NCI-H510A treated with DMSO at 0.1 percent for 48 hours (cell line): Measurements from ENCODE around the gene PLXNA2.

Source experiments
- DNase-seq: peaks from one replicate; lab custom pipeline; 2025; lab: John Stamatoyannopoulos, UW

The PLXNA2 gene

GRCh38 chr1:208137193-208137592 lies 107.0 kb downstream of the PLXNA2 start:
- DNase-seq = peak; percentile 12

DNA sequence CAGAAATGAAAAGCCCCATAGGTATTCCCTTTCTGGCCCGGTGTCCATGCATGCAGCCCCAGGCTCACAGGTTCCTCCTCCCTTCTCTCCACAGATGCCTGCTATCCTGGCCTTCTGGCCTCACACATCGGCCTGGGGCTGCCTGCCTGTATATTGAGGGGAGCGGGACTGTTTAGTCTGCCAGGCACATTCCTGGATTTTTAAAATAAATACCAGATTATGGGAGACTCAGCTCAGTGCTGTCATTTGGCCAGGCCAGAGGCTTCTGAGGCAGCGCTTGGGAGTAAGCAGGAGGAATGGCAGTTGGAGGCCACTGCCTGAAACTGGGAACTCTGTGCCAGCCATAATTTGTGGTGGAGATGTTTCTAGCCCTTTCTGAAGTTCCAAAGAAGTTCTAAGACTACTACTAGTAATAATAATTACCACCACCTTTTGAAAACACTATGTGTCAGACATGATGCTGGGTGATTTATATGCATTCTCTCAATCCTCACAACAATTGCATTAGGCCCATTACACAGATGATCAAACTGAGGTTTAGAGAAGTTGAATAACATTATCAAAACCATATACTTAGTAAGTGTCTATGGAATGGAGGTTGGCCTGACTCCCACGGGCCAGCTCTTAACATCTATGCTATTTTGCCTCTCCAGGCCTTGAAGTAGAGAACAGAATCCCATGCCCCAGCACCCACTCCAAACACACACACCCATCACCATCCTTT lies 107.6 kb downstream of the PLXNA2 start:
- DNase-seq = no peak

DNA sequence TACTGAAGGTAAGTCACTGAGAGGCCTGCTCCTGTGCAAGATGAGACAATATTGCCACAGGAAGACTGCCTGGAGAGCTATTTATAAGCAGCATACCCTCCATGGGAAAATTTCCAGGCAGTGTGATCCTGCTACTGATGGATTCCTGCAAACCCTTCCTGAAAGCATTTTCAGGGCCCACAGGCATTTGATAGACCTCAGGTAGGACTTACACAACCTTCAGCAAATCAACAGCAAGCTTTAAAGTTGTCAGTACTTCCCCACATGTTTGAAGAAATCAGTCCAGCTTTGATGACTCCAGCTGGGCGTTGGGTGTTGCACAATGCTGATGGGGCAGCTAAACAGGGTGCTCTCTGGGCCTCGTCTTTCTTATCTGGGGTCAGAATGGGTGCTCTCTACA lies 108.8 kb downstream of the PLXNA2 start:
- DNase-seq = no peak

DNA sequence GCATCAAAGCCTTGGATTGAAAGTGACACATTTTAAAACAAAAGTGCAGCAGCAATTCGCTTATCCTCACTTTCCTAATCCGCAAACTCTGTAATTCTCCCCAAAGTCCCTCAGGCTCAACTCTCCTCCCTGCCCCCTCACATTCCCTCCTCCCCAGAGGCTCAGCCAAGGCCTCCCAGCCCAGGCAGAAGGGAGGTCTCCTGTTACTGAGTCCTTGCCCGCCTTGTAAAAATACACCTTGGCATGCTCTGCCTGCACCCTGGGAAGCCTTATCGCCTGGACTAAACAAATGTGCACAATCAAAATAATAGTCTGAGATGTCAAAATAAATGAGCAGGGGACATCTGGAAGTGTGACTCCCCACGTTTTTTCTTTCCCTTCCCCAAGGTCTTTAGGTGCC lies 109.7 kb downstream of the PLXNA2 start:
- no peak for DNase-seq

- DNase-seq = no peak
These were observed 110.8 kb downstream of the PLXNA2 start for GRCh38 chr1:208133355-208133754.

DNA sequence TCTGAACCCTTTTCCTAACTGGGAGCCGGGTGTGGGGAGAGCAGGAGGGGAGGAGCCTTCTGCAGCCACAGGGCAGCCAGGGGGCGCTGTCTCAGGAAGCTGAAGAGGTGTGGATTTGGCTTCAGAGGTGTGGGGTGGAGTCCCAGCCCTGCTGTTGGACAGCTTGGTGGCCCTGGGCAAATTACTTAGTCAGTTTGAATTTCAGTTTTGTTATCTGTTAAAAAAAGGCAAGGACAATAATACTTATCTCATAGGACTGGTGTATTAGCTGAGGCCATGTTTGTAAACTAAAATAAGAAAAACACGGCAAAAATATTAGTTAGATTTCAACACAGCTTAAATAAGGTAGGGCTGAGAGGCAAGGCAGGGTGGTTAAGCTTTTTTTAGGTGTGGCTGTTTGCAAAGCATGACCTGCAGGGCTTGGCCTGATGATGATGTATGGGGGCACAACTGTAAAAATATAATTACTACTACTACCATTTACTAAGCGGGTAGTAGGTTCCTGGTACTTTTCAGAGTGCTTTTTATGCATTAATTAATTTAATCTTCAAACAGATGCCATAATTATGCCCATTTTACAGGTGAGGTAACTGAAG lies 111.8 kb downstream of the PLXNA2 start:
- peak; percentile 69 for DNase-seq

DNA sequence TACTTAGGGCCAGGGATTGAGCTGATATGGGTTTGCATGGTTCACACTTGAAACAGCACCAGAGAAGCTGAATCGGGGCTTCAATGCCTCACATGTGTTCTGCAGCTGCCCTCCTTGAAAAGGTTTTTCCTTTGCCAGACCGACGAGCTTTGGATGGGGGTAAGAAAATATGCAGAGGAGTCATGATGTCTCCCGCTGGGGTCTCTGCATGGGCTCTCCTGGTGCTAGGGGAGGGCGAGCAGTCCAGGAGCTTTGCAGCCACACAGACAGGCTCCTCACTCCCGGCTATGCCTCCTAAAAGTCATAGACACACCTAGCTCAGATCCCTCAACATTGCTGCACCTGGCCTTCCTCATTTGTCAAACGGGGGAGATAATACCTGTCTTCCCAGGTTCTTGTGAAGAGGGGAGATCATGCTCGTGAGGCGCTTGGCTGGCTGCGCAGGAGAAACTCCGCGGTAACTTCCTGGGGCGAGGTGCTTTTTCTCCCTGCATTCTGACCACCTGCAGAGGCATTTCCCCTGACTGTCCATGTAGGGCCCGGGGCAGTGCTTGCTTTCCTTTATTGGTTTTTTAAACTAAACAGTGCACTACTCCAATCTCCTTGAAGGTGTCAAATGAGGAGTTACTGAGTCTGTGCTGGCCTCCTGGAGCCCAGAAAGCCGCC lies 112.4 kb downstream of the PLXNA2 start:
- DNase-seq = no peak

DNA sequence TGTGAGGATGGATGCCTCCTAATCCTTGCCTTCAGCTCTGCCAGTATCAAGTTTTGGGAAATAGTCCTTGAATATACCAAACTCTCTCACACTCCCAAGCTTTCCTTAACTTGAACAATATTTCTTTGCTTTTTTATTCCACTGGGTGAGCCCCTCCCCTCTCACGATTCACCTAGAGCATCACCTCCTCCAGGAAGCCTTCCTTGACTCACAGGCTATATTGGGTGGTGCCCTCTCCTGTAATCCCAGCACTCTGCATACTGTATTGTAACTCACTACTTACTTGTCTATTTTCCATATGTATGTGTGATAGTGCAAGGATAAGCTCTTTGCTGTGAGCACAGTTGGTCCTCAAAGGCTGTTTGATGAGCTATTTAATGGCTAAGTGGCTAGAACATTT lies 114.7 kb downstream of the PLXNA2 start:
- no peak for DNase-seq

- no peak for DNase-seq
These were observed 115.1 kb downstream of the PLXNA2 start for GRCh38 chr1:208129060-208129459.

DNA sequence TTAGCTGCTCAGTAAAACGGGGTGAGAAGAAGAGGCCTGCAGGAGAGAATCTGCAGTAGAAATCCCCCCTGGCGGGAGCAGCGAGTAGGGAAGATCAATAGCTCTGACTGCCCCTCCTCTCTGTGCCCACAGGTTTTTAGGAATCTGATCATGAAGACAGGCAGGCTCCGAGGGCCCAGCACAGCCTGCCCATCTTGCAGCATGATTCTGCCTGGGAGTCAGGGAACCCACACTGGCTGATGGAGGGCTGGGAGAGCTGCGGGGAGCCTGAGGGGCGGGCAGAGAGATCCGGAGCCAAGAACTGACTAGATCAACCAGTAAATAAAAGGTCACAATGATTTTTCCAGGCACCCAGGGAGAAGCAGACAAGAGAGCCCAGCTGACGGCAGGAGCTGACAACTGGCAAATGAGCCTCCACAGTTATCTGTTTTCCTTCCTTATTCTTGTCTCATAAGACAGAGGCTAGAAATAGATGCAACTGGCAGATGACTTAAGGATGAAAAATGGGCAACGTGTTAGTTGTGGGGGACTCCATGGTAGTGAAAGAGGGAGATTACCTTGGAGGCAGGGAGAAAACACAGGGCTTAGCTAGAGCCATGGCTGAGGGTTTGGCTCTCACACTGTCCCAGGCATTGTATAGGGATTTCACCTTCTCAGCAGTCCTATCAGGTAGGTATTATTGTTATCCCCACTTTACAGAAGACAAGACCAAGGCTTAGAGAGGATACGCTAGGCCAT lies 116.2 kb downstream of the PLXNA2 start:
- DNase-seq = no peak

DNA sequence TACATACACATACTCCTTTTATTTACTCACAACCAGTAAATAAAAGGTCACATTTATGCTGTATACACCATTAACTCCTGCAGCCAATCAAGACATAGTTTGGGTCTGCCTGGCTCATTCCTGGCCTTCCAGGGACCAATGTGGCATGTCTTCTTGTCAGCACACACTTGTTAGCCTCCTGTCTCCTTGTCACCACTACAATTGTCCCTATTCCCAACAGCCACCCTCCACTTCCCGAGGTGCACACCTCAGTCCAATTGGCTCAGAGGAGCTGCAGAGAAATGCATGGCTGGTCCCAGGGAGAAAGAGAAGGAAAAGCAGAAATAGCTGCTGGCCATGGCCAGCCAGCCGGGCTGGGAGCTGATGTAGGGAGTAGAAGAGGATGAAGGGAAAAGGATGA lies 116.9 kb downstream of the PLXNA2 start:
- no peak for DNase-seq

GRCh38 chr1:208126108-208126507 lies 118.1 kb downstream of the PLXNA2 start:
- no peak for DNase-seq

DNA sequence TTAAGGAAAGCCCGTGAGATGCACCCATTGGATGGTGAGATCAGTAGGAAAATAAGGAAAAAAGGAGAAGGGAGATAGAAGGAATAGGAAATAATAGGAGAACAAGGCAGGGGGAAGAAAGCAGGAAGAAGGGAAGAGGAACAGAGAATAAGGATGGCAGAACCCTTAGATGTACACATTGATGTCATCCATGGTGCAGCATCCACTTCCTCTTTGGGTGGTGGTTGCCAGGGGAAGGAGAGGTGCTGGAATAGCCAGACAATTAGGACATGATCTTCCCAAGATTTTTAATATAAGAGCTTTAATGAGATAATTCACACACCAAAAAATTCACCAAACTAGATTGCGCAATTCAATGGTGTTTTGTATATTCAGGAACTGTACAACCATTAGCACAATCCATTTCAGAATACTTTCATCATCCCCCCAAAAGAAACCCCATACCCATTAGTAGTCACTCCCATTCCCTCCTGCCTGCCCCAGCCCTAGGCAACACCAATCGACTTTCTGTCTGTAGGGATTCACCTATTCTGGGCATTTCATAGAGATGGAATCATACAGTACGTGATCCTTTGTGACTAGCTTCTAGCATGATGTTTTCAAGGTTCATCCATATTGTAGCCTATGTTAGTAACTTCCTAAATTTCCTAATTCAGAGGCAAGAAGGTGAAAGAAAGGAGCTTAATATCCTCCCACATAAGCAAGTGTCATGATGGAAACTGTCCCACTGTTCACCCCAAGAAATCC lies 121.4 kb downstream of the PLXNA2 start:
- no peak for DNase-seq

- DNase-seq = no peak
These were observed 122.3 kb downstream of the PLXNA2 start for GRCh38 chr1:208121813-208122364.

DNA sequence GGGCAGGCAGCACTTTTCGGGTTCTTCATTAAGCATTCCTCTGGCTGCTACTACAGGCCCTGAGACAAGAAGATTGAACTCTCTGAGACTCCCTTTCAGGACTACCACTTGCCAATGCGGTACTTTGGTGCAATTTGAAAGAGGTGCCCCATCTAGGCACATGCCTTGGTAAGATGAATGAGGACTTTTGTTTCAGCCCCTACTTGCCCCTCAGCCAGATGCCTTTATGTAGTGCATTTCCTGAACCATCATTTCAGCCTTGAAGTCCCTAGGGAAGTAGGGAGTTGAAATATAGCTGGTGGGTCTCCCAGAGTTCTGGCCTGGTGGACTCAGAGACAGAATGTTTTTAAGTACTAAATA lies 123.8 kb downstream of the PLXNA2 start:
- DNase-seq = no peak

GRCh38 chr1:208118841-208119606 lies 125.2 kb downstream of the PLXNA2 start:
- DNase-seq = no peak

- no peak for DNase-seq
These were observed 125.9 kb downstream of the PLXNA2 start for GRCh38 chr1:208118306-208118705.

- no peak for DNase-seq
These were observed 126.4 kb downstream of the PLXNA2 start for GRCh38 chr1:208117826-208118225.

- no peak for DNase-seq
These were observed 126.8 kb downstream of the PLXNA2 start for GRCh38 chr1:208117409-208117808.

DNA sequence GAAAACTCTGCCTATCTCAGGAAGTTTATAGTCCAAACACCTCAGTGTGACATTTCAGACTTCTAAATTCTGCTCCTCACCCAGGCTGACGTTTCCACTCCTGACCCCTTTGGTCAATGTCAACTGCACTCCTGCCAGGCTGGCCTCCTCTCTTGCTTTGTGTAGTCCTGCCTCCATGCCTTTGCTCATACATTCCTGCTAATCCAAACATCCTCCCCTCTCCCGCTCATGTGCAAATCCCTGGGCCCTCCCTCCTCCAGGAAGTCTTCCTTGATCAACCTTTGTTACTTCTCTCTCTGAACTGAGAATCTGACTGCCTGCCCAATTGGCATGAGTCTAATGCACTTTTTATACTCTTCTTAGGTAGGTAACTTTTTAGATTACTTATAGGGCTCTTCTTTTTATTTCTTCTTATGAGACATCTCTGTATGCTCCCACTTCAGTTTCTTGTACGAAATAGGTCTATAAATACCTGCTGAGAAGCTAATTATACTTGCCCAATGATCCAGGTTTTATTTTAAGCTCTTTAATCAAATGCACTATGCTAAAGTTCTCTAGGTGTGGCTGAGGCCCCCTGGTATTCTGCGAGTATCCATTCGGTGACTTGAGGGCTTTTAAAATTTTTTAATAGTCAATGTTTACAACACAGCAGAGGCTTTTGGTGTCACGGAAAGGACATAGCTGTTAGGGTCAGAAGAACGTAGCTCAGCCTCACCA lies 128.1 kb downstream of the PLXNA2 start:
- DNase-seq = no peak
